ENCODE results near the gene GTF2F2.

DNA sequence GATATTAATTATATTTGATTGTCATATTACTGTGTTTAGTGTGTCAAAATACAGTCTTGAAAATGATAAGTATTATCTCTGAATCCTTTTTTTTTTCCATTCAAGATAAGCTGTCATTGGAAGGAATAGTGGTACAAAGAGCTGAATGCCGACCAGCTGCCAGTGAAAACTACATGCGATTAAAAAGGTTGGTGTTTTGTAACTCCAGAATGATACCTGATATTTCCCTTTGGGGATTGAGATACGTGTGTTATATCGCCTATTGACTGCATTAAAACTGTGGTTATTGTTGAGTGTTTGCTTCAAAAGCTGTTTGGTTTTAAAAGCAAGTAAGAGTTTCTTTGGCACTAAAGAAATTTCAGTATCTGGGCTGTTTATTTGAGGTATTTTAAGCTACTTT is 87.0 kb downstream of the GTF2F2 start:
- TF ChIP-seq CTCF (IDR thresholded peaks at IDR 0.05) (no peak), POLR2A (IDR thresholded peaks at IDR 0.05) (no peak)
